KOPT-K1 (cell line): Measurements from ENCODE around the gene SLC45A1.

ENCODE experiments used
- H3K27ac ChIP-seq: fragments of 200-600 bp; sonication (generic); 2 replicates; pipeline ENCODE4 v1.5.1; 2016; ENCODE audit warnings: antibody characterized with exemption, mild to moderate bottlenecking, low read depth, low read length; ENCODE audit not compliant: poor library complexity, severe bottlenecking
- H3K36me3 ChIP-seq: fragments of 200-600 bp; sonication (generic); 2 replicates; pipeline ENCODE4 v1.5.1; 2017; ENCODE audit warnings: antibody characterized with exemption, mild to moderate bottlenecking, low read length, moderate library complexity; ENCODE audit not compliant: insufficient read depth
- H3K9me3 ChIP-seq: fragments of 200-600 bp; sonication (generic); 2 replicates; pipeline ENCODE4 v1.5.1; 2017; ENCODE audit warnings: antibody characterized with exemption, low read length, mild to moderate bottlenecking; ENCODE audit not compliant: insufficient read depth, poor library complexity, severe bottlenecking

The SLC45A1 gene

GRCh38 chr1:8351693-8352470 lies 34.0 kb downstream of the SLC45A1 start:
- Histone ChIP-seq H3K27ac (no peak overlapping the region), H3K9me3 (no peaks in the 10 kb centered on the region), H3K36me3 (peaks cover 33% of the 10 kb centered on the region; the same call in 1 of the 2 replicates)

- no peak overlapping the region for H3K27ac ChIP-seq
- H3K9me3 ChIP-seq, result no peaks in the 10 kb centered on the region
- H3K36me3 ChIP-seq, result peaks cover 39% of the 10 kb centered on the region
Observed at GRCh38 chr1:8352471-8352845, 34.5 kb downstream of the SLC45A1 start.

- H3K36me3 ChIP-seq, result peaks cover 46% of the 10 kb centered on the region
Observed at GRCh38 chr1:8352886-8353785, 35.2 kb downstream of the SLC45A1 start.

GRCh38 chr1:8354038-8354437 lies 36.1 kb downstream of the SLC45A1 start:
- peaks cover 54% of the 10 kb centered on the region for H3K36me3 ChIP-seq
- H3K27ac ChIP-seq, result no peak overlapping the region
- no peaks in the 10 kb centered on the region for H3K9me3 ChIP-seq

More at GRCh38 chr1:8352886-8353785, 35.2 kb downstream of the SLC45A1 start:
- H3K9me3 ChIP-seq, result no peaks in the 10 kb centered on the region
- no peak overlapping the region for H3K27ac ChIP-seq

- H3K36me3 ChIP-seq, result peaks cover 63% of the 10 kb centered on the region
- no peaks in the 10 kb centered on the region for H3K9me3 ChIP-seq
- H3K27ac ChIP-seq, result no peak overlapping the region
Observed at GRCh38 chr1:8355439-8356255, 37.7 kb downstream of the SLC45A1 start.

GRCh38 chr1:8356256-8357209 lies 38.6 kb downstream of the SLC45A1 start:
- peaks cover 69% of the 10 kb centered on the region for H3K36me3 ChIP-seq
- H3K27ac ChIP-seq, result no peak overlapping the region
- H3K9me3 ChIP-seq, result no peaks in the 10 kb centered on the region

- H3K9me3 ChIP-seq, result no peaks in the 10 kb centered on the region
- peaks cover 79% of the 10 kb centered on the region for H3K36me3 ChIP-seq
- no peak overlapping the region for H3K27ac ChIP-seq
Observed at GRCh38 chr1:8357329-8358101, 39.6 kb downstream of the SLC45A1 start.

- Histone ChIP-seq H3K27ac (no peak overlapping the region), H3K36me3 (peaks cover 86% of the 10 kb centered on the region)
Observed at GRCh38 chr1:8358241-8358896, 40.5 kb downstream of the SLC45A1 start.

GRCh38 chr1:8358897-8359616 lies 41.1 kb downstream of the SLC45A1 start:
- Histone ChIP-seq H3K27ac (no peak overlapping the region), H3K9me3 (no peaks in the 10 kb centered on the region), H3K36me3 (peaks cover 83% of the 10 kb centered on the region)

More at GRCh38 chr1:8358241-8358896, 40.5 kb downstream of the SLC45A1 start:
- no peaks in the 10 kb centered on the region for H3K9me3 ChIP-seq

GRCh38 chr1:8359617-8360481 lies 41.9 kb downstream of the SLC45A1 start:
- Histone ChIP-seq H3K27ac (no peak overlapping the region), H3K9me3 (no peaks in the 10 kb centered on the region), H3K36me3 (peaks cover 78% of the 10 kb centered on the region)

- Histone ChIP-seq H3K9me3 (no peaks in the 10 kb centered on the region), H3K36me3 (peaks cover 78% of the 10 kb centered on the region), H3K27ac (no peak overlapping the region)
Observed at GRCh38 chr1:8360493-8361197, 42.7 kb downstream of the SLC45A1 start.
